HepG2 (cell line): ENCODE measurements around the gene WFDC1. TPM values are rescaled to one million over a fixed set of nuclear protein-coding genes. Genes with fewer than 3 reads are reported as not detected.

ENCODE experiments used
- ATAC-seq: fragments of 200-7000 bp; cut with Tn5 transposase; 3 replicates; pipeline ENCODE4 v1.9.1; 2020; ENCODE audit warnings: mild to moderate bottlenecking, moderate library complexity
- BruUV-seq: library from RNA; stranded (reverse); fragments of 400-500 nt; replicated peaks from 2 replicates; lab custom pipeline; 2021; lab: Mats Ljungman, UMichigan
- CTCF ChIA-PET: fragments of 300-600 bp; formaldehyde crosslinking; extraction: SDS; loops from one replicate; lab custom pipeline; 2021; ENCODE audit warnings: low total read pairs, inconsistent platforms, low intra/inter-chr PET ratio; lab: Yijun Ruan, JAX
- POLR2A ChIA-PET: fragments of 350-600 bp; sonication (Branson Sonifier 250); formaldehyde crosslinking; loops from one replicate; lab custom pipeline; 2020; ENCODE audit warnings: antibody characterized with exemption, inconsistent platforms; lab: Yijun Ruan, JAX
- DNase-seq: peaks from one replicate; pipeline ENCODE4 v3.0.0-alpha.2; 2015; ENCODE audit warnings: low spot score
- FAIRE-seq: peaks from 3 replicates; lab custom pipeline; 2011; peaks lifted over from hg19 to GRCh38; lab: Jason Lieb, UNC
- H2AFZ ChIP-seq: one replicate; pipeline ENCODE4 v1.6.1; 2011; ENCODE audit warnings: low read length, inconsistent platforms
- H3K27ac ChIP-seq: fragments of 300-600 bp; 3 replicates; pipeline ENCODE4 v1.8.0; 2011; ENCODE audit warnings: mixed run types, mild to moderate bottlenecking, mixed read lengths, low read length, inconsistent platforms; ENCODE audit not compliant: insufficient read depth; ENCODE audit errors: extremely low read length
- H3K27me3 ChIP-seq, 2 experiments: fragments of 200-600 bp in 1 of 2; 2 replicates in 1 of 2; 3 replicates in 1 of 2; pipeline versions ENCODE4 v1.6.0 to v1.8.0; 2011; ENCODE audit warnings: low read length in 2 of 2, mild to moderate bottlenecking in 2 of 2, moderate library complexity in 2 of 2, inconsistent platforms in 1 of 2; ENCODE audit not compliant: insufficient read depth in 2 of 2, control insufficient read depth in 1 of 2
- H3K36me3 ChIP-seq, 2 experiments: fragments of 200-600 bp in 1 of 2; replicated peaks in 1 of 2; 2 replicates in 1 of 2; 3 replicates in 1 of 2; pipeline versions ENCODE4 v1.5.1 to v1.8.0; 2011; ENCODE audit warnings: low read length in 2 of 2, inconsistent platforms in 1 of 2; ENCODE audit not compliant: insufficient read depth in 2 of 2, control insufficient read depth in 1 of 2
- H3K4me1 ChIP-seq: 2 replicates; pipeline ENCODE4 v1.5.1; 2012; ENCODE audit warnings: low read length, inconsistent platforms; ENCODE audit not compliant: insufficient read depth
- H3K4me2 ChIP-seq: 2 replicates; pipeline ENCODE4 v1.6.0; 2011; ENCODE audit warnings: low read depth, low read length, inconsistent platforms
- H3K4me3 ChIP-seq, 3 experiments: fragments of 200-600 bp in 1 of 3; sonication (generic), shearing (Covaris generic) in 1 of 3; replicated peaks in 1 of 3; 2 replicates each; pipeline ENCODE4 v1.5.1; 2011 to 2016; ENCODE audit warnings: low read length in 3 of 3, inconsistent platforms in 2 of 3, low read depth in 2 of 3, mild to moderate bottlenecking in 2 of 3, control low read depth in 1 of 3, mixed read lengths in 1 of 3; ENCODE audit not compliant: insufficient read depth in 1 of 3
- H3K79me2 ChIP-seq: one replicate; pipeline ENCODE4 v1.6.1; 2011; ENCODE audit warnings: low read length, inconsistent platforms; ENCODE audit not compliant: insufficient read depth
- H3K9ac ChIP-seq: 2 replicates; pipeline ENCODE4 v1.6.0; 2011; ENCODE audit warnings: mild to moderate bottlenecking, low read depth, low read length, inconsistent platforms; ENCODE audit not compliant: insufficient read depth
- H3K9me3 ChIP-seq: 2 replicates; pipeline ENCODE4 v1.5.1; 2012; ENCODE audit warnings: mild to moderate bottlenecking, low read length
- H4K20me1 ChIP-seq: 2 replicates; pipeline ENCODE4 v1.6.0; 2011; ENCODE audit warnings: inconsistent platforms, mild to moderate bottlenecking, low read length, moderate library complexity; ENCODE audit not compliant: insufficient read depth
- GABPB1 ChIP-seq: IDR thresholded peaks from 2 replicates; pipeline ENCODE4 v1.6.1; 2016; ENCODE audit warnings: mild to moderate bottlenecking, missing genetic modification reagents, moderate library complexity, missing compliant biosample characterization
- HNF4G ChIP-seq, 2 experiments: sonication (generic) in 1 of 2; formaldehyde crosslinking in 1 of 2; IDR thresholded peaks; 2 replicates each; pipeline versions ENCODE4 v1.4.0 to v1.6.1; 2011 to 2020; ENCODE audit warnings: borderline replicate concordance in 2 of 2, low read depth in 2 of 2, mild to moderate bottlenecking in 2 of 2, low read length in 1 of 2, missing genetic modification reagents in 1 of 2, moderate library complexity in 1 of 2
- HNRNPH1 ChIP-seq: fragments of 200-400 bp; formaldehyde crosslinking; optimal IDR thresholded peaks from 2 replicates; pipeline ENCODE3; 2017; ENCODE audit warnings: mild to moderate bottlenecking, low read depth, low read length
- JUN ChIP-seq: sonication (generic); formaldehyde crosslinking; IDR thresholded peaks from 2 replicates; pipeline ENCODE4 v1.4.0; 2020; ENCODE audit warnings: mild to moderate bottlenecking, missing genetic modification reagents
- JUND ChIP-seq: sonication (generic); formaldehyde crosslinking; IDR thresholded peaks from 2 replicates; pipeline ENCODE4 v1.8.0; 2022; ENCODE audit warnings: mild to moderate bottlenecking, missing genetic modification reagents
- ONECUT2 ChIP-seq: sonication (generic); formaldehyde crosslinking; IDR thresholded peaks from 2 replicates; pipeline ENCODE4 v1.4.0; 2020; ENCODE audit warnings: missing genetic modification reagents
- PAX8 ChIP-seq: sonication (generic); formaldehyde crosslinking; IDR thresholded peaks from 2 replicates; pipeline ENCODE4 v1.8.0; 2022; ENCODE audit warnings: mild to moderate bottlenecking, missing genetic modification reagents, borderline replicate concordance
- RARA ChIP-seq: IDR thresholded peaks from 2 replicates; pipeline ENCODE4 v1.6.1; 2016; ENCODE audit warnings: missing genetic modification reagents, missing compliant biosample characterization
- REXO4 ChIP-seq: sonication (generic); formaldehyde crosslinking; IDR thresholded peaks from 2 replicates; pipeline ENCODE4 v1.8.0; 2022; ENCODE audit warnings: missing genetic modification reagents, mild to moderate bottlenecking, borderline replicate concordance
- SNAI1 ChIP-seq: sonication (generic); formaldehyde crosslinking; IDR thresholded peaks from 2 replicates; pipeline ENCODE4 v1.5.0; 2020; ENCODE audit warnings: mild to moderate bottlenecking, missing genetic modification reagents, borderline replicate concordance
- ZEB1 ChIP-seq: IDR thresholded peaks from 2 replicates; pipeline ENCODE4 v1.6.1; 2012; ENCODE audit warnings: mild to moderate bottlenecking, low read depth, inconsistent platforms; ENCODE audit not compliant: insufficient replicate concordance
- ZNF879 ChIP-seq: sonication (generic); formaldehyde crosslinking; IDR thresholded peaks from 2 replicates; pipeline ENCODE4 v1.8.1; 2023; ENCODE audit warnings: missing genetic modification reagents
- WGBS: methylation state at CpG from one replicate; pipeline ENCODE4 v1.1.6; 2017; ENCODE audit warnings: low lambda C conversion rate; 5-methylcytosine and 5-hydroxymethylcytosine counted together
- in situ Hi-C: cut with HindIII; loops from 2 replicates; pipeline ENCODE4 v1.10.0; 2017; ENCODE audit warnings: low pct_unique_long_range_greater_than_20kb; ENCODE audit not compliant: extremely low pct_ligation_motif_present
- intact Hi-C: fragments of 100-400 bp; cut with micrococcal nuclease; formaldehyde crosslinking; loops from one replicate; pipeline ENCODE4 v1.10.0; 2022; ENCODE audit not compliant: unreplicated experiment
- polyA plus RNA-seq, 8 experiments: library from polyadenylated mRNA; depleted of rRNA in 3 of 8; stranded (reverse) in 7 of 8; unstranded in 1 of 8; fragments of >200 nt; fragmentation: Illumina TruSeq in 4 of 8; extraction: Trizol in 4 of 8; gene quantifications; 2 replicates each; pipeline versions ENCODE4 v1.2.1 to v1.2.3, GENCODE V29; 2011 to 2016; ENCODE audit warnings: low read depth in 4 of 8, missing spikeins in 1 of 8, mixed read lengths in 1 of 8; ENCODE audit not compliant: insufficient read depth in 1 of 8
- total RNA-seq, 5 experiments: library from RNA; depleted of rRNA; stranded (reverse); fragments of >200 nt; fragmentation: Illumina TruSeq; extraction: Trizol; gene quantifications; 2 replicates each; pipeline ENCODE4 v1.2.3, GENCODE V29; 2016; ENCODE audit warnings: low read depth in 1 of 5
- TF ChIP-seq, protein P1 (sequence below): sonication (generic); formaldehyde crosslinking; IDR thresholded peaks from 2 replicates; pipeline ENCODE4 v1.8.0; 2022; ENCODE audit warnings: missing genetic modification reagents, mild to moderate bottlenecking, moderate library complexity, borderline replicate concordance
- TF ChIP-seq, protein P2 (sequence below): sonication (generic); formaldehyde crosslinking; conservative IDR thresholded peaks from 2 replicates; pipeline ENCODE4 v1.4.0; 2020; ENCODE audit warnings: missing genetic modification reagents

The WFDC1 gene
- total and polyA plus RNA-seq, 2 of the 13 experiments (the other 11 are each of a cell fraction or from before 2014, with no cell fraction given), result not detected

DNA sequence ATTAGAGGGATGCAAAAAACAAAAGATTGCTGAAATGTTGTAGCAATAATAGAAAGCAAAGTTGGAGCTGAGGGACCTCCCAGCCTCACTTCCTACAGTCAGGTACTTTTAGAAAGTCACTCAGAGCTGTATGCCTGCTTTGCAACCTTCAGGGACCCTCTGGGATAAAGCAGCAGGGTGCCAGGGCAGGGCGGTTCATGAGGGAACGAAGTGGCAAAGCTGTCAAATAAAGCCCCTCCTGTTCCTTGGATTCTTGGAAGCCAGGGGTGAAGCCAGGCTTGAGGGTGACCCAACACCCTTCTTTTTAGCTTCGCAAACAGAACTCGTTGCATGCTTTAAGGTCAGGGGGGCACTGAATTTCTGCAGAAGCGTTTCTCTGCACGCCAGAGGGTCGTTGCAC lies 74.4 kb downstream of the WFDC1 start:
- Histone ChIP-seq H3K4me3 (no peak overlapping the region), H3K27me3 (peaks cover 0 to 44% of the 10 kb centered on the region in 2 experiments; a peak in 4 of 5 replicates), H3K9ac (no peak overlapping the region), H3K36me3 (no peaks in the 10 kb centered on the region), H3K27ac (no peak overlapping the region), H3K4me1 (peaks cover 17% of the 10 kb centered on the region), H4K20me1 (no peaks in the 10 kb centered on the region), H3K4me2 (no peak overlapping the region), H3K79me2 (no peaks in the 10 kb centered on the region), H2AFZ (no peak overlapping the region), H3K9me3 (no peaks in the 10 kb centered on the region)
- in situ Hi-C loops, result no loop called here
- ATAC-seq, result no peak
- POLR2A ChIA-PET, result no interaction called here
- no TSS peak for BruUV-seq
- TF ChIP-seq PAX8 (CRISPR knock-in tag), result no peak
- no peak for TF ChIP-seq HNF4G (IDR thresholded peaks at IDR 0.05; ENCODE audit: borderline replicate concordance, low read depth, low read length)
- no peak for TF ChIP-seq HNF4G (CRISPR knock-in tag; IDR thresholded peaks at IDR 0.05; ENCODE audit: borderline replicate concordance, low read depth)
- no peak for TF ChIP-seq ZNF879
- no peak for TF ChIP-seq JUND (CRISPR knock-in tag)
- no peak for TF ChIP-seq RARA (CRISPR knock-in tag)
- TF ChIP-seq REXO4 (CRISPR knock-in tag), result no peak
- CTCF ChIA-PET, result no interaction called here
- intact Hi-C loops, result no loop called here
- WGBS, result 27% methylated on average over 7 of the region's 7 CpGs
- FAIRE-seq, result no peak
- DNase-seq, result no peak

DNA sequence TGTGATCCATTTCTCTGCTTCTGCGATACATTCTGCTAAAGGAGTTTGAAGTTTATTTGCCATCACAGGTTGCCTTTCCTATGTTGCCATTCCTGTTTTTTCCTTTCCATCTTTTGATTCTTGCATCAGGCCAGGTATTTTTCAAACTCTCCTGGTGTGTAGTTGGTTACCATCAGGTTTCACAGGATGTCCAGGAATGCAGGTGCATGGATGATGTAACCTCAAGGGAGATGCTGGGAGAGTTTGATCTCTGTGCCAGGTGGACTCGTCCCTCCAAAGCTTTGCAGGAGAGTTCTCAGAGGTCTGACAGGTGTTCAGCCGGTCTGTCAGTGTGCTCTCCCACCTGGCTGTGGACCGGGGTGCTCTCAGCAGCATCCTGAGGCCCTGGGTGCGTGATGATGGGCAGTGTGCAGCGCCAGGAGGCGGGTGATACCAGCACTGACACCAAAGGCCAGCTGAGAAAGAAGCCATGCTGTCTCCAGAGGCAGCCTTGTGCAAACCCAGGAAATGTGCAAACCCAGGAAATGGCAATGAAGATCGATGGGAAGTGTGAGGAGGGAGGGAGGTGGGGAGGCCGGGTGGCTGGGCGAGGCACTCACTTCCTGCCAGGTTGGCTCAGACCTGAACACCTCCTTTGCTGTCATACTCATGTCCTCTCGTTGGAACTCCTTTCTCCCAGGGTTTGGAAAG lies 75.4 kb downstream of the WFDC1 start:
- Histone ChIP-seq H2AFZ (no peak overlapping the region), H3K9me3 (no peaks in the 10 kb centered on the region), H3K36me3 (no peaks in the 10 kb centered on the region), H3K27ac (no peak overlapping the region), H3K4me1 (peaks cover 17% of the 10 kb centered on the region), H3K4me2 (no peak overlapping the region), H3K27me3 (peaks cover 0 to 46% of the 10 kb centered on the region in 2 experiments; a peak in 4 of 5 replicates), H3K79me2 (no peaks in the 10 kb centered on the region), H4K20me1 (no peaks in the 10 kb centered on the region), H3K4me3 (no peak overlapping the region), H3K9ac (no peak overlapping the region)
- no TSS peak for BruUV-seq
- CTCF ChIA-PET, result no interaction called here
- DNase-seq, result no peak
- WGBS, result 28% methylated on average over 11 of the region's 11 CpGs
- no peak for FAIRE-seq
- POLR2A ChIA-PET, result no interaction called here
- in situ Hi-C loops, result no loop called here
- peak; percentile 18; the same call in 2 of the 3 replicates for ATAC-seq
- intact Hi-C loops, result no loop called here
- no peak for TF ChIP-seq SNAI1 (CRISPR knock-in tag)
- TF ChIP-seq, protein P1, sequence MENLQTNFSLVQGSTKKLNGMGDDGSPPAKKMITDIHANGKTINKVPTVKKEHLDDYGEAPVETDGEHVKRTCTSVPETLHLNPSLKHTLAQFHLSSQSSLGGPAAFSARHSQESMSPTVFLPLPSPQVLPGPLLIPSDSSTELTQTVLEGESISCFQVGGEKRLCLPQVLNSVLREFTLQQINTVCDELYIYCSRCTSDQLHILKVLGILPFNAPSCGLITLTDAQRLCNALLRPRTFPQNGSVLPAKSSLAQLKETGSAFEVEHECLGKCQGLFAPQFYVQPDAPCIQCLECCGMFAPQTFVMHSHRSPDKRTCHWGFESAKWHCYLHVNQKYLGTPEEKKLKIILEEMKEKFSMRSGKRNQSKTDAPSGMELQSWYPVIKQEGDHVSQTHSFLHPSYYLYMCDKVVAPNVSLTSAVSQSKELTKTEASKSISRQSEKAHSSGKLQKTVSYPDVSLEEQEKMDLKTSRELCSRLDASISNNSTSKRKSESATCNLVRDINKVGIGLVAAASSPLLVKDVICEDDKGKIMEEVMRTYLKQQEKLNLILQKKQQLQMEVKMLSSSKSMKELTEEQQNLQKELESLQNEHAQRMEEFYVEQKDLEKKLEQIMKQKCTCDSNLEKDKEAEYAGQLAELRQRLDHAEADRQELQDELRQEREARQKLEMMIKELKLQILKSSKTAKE, result no peak
- TF ChIP-seq HNRNPH1, result no peak
- peak; percentile 14 for TF ChIP-seq GABPB1 (CRISPR knock-in tag)
- TF ChIP-seq ZEB1, result peak; percentile 36
- TF ChIP-seq, protein P2, sequence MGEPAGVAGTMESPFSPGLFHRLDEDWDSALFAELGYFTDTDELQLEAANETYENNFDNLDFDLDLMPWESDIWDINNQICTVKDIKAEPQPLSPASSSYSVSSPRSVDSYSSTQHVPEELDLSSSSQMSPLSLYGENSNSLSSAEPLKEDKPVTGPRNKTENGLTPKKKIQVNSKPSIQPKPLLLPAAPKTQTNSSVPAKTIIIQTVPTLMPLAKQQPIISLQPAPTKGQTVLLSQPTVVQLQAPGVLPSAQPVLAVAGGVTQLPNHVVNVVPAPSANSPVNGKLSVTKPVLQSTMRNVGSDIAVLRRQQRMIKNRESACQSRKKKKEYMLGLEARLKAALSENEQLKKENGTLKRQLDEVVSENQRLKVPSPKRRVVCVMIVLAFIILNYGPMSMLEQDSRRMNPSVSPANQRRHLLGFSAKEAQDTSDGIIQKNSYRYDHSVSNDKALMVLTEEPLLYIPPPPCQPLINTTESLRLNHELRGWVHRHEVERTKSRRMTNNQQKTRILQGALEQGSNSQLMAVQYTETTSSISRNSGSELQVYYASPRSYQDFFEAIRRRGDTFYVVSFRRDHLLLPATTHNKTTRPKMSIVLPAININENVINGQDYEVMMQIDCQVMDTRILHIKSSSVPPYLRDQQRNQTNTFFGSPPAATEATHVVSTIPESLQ (CRISPR knock-in tag), result no peak
- TF ChIP-seq JUN (CRISPR knock-in tag), result no peak
- no peak for TF ChIP-seq ONECUT2
